H9 (cell line): ENCODE data around the gene CD79B. TPM values are rescaled to one million over a fixed set of nuclear protein-coding genes. Genes with fewer than 3 reads are reported as not detected.

Experiments
- DNase-seq: peaks from one replicate; pipeline ENCODE4 v3.0.0-alpha.2; 2017
- H2AFZ ChIP-seq: one replicate; pipeline ENCODE4 v1.6.1; 2013; ENCODE audit warnings: mild to moderate bottlenecking, low read length, control low read depth, moderate library complexity
- H2AK5ac ChIP-seq: 2 replicates; pipeline ENCODE4 v1.6.1; 2013; ENCODE audit warnings: low read length, control low read depth, mixed read lengths; ENCODE audit not compliant: insufficient read length
- H2BK120ac ChIP-seq: one replicate; pipeline ENCODE4 v1.6.1; 2013; ENCODE audit warnings: low read depth, mild to moderate bottlenecking, low read length, control low read depth, inconsistent platforms; ENCODE audit not compliant: poor library complexity, severe bottlenecking
- H2BK12ac ChIP-seq: 2 replicates; pipeline ENCODE4 v1.6.1; 2013; ENCODE audit warnings: low read length, control low read depth, mixed read lengths, low read depth; ENCODE audit not compliant: insufficient read length
- H2BK15ac ChIP-seq: 2 replicates; pipeline ENCODE4 v1.6.1; 2013; ENCODE audit warnings: low read depth, low read length, control low read depth
- H2BK20ac ChIP-seq: one replicate; pipeline ENCODE4 v1.6.1; 2013; ENCODE audit warnings: low read depth, mild to moderate bottlenecking, low read length, control low read depth, inconsistent platforms; ENCODE audit not compliant: poor library complexity, severe bottlenecking
- H2BK5ac ChIP-seq: 2 replicates; pipeline ENCODE4 v1.6.1; 2013; ENCODE audit warnings: low read length, control low read depth, mixed read lengths; ENCODE audit not compliant: insufficient read length
- H3K14ac ChIP-seq: 2 replicates; pipeline ENCODE4 v1.6.1; 2013; ENCODE audit warnings: low read length, control low read depth; ENCODE audit not compliant: insufficient read depth
- H3K18ac ChIP-seq: 2 replicates; pipeline ENCODE4 v1.6.1; 2013; ENCODE audit warnings: low read depth, mild to moderate bottlenecking, mixed read lengths, low read length, control low read depth; ENCODE audit not compliant: insufficient read length
- H3K23ac ChIP-seq: 2 replicates; pipeline ENCODE4 v1.6.1; 2013; ENCODE audit warnings: low read length, control low read depth, mixed read lengths, low read depth; ENCODE audit not compliant: insufficient read length
- H3K23me2 ChIP-seq: 2 replicates; pipeline ENCODE4 v1.6.1; 2013; ENCODE audit warnings: low read depth, mild to moderate bottlenecking, mixed read lengths, low read length, control low read depth; ENCODE audit not compliant: insufficient read length, poor library complexity, severe bottlenecking
- H3K27ac ChIP-seq: 2 replicates; pipeline ENCODE4 v1.5.1; 2013; ENCODE audit warnings: low read length, control low read depth, mixed read lengths, low read depth; ENCODE audit not compliant: insufficient read length
- H3K27me3 ChIP-seq: 2 replicates; pipeline ENCODE4 v1.6.1; 2013; ENCODE audit warnings: low read length, control low read depth, inconsistent platforms; ENCODE audit not compliant: insufficient read depth
- H3K4ac ChIP-seq: 2 replicates; pipeline ENCODE4 v1.6.1; 2013; ENCODE audit warnings: low read depth, mild to moderate bottlenecking, control low read depth, inconsistent platforms, low read length, moderate library complexity
- H3K4me1 ChIP-seq: 2 replicates; pipeline ENCODE4 v1.6.1; 2013; ENCODE audit warnings: low read length, control low read depth, inconsistent platforms; ENCODE audit not compliant: insufficient read depth
- H3K4me2 ChIP-seq: 2 replicates; pipeline ENCODE4 v1.6.1; 2013; ENCODE audit warnings: low read length, control low read depth, mixed read lengths; ENCODE audit not compliant: insufficient read length, insufficient read depth
- H3K56ac ChIP-seq: 2 replicates; pipeline ENCODE4 v1.6.1; 2013; ENCODE audit warnings: low read depth, mild to moderate bottlenecking, mixed read lengths, low read length, control low read depth; ENCODE audit not compliant: insufficient read length
- H3K79me1 ChIP-seq: 2 replicates; pipeline ENCODE4 v1.6.1; 2013; ENCODE audit warnings: low read depth, mild to moderate bottlenecking, moderate library complexity, low read length, control low read depth, inconsistent platforms; ENCODE audit not compliant: insufficient read depth, poor library complexity, severe bottlenecking
- H3K79me2 ChIP-seq: 2 replicates; pipeline ENCODE4 v1.6.1; 2013; ENCODE audit warnings: low read length, control low read depth, inconsistent platforms; ENCODE audit not compliant: insufficient read depth
- H3K9ac ChIP-seq: 2 replicates; pipeline ENCODE4 v1.6.1; 2013; ENCODE audit warnings: low read length, control low read depth, mixed read lengths; ENCODE audit not compliant: insufficient read length; ENCODE audit errors: extremely low read depth
- H3K9me3 ChIP-seq: one replicate; pipeline ENCODE4 v1.6.1; 2013; ENCODE audit warnings: low read depth, low read length, inconsistent platforms; ENCODE audit not compliant: control insufficient read depth
- H3T11ph ChIP-seq: one replicate; pipeline ENCODE4 v1.6.1; 2013; ENCODE audit warnings: mild to moderate bottlenecking, low read length, control low read depth, inconsistent platforms
- H4K20me1 ChIP-seq: one replicate; pipeline ENCODE4 v1.6.1; 2013; ENCODE audit not compliant: control insufficient read depth, insufficient read length, insufficient read depth
- H4K5ac ChIP-seq: 2 replicates; pipeline ENCODE4 v1.6.1; 2013; ENCODE audit warnings: low read depth, mild to moderate bottlenecking, mixed read lengths, low read length, control low read depth; ENCODE audit not compliant: insufficient read length
- H4K8ac ChIP-seq: replicated peaks from 2 replicates; pipeline ENCODE4 v1.6.1; 2013; ENCODE audit warnings: low read length, control low read depth, mixed read lengths, low read depth; ENCODE audit not compliant: insufficient read length
- H4K91ac ChIP-seq: 2 replicates; pipeline ENCODE4 v1.6.1; 2013; ENCODE audit warnings: low read depth, mild to moderate bottlenecking, moderate library complexity, mixed read lengths, low read length, control low read depth; ENCODE audit not compliant: insufficient read length
- H3K27ac Mint-ChIP-seq, 3 experiments: 2 replicates in 2 of 3; 3 replicates in 1 of 3; pipeline ENCODE4 v1.8.0; 2020 to 2021; ENCODE audit warnings: mixed read lengths in 3 of 3, mild to moderate bottlenecking in 1 of 3, moderate library complexity in 1 of 3
- H3K27me3 Mint-ChIP-seq: 2 replicates; pipeline ENCODE4 v1.8.0; 2021; ENCODE audit warnings: low read depth, mild to moderate bottlenecking, moderate library complexity, mixed read lengths
- H3K36me3 Mint-ChIP-seq, 3 experiments: 2 replicates in 2 of 3; 3 replicates in 1 of 3; pipeline ENCODE4 v1.8.0; 2020 to 2021; ENCODE audit warnings: low read depth in 3 of 3, mixed read lengths in 3 of 3; ENCODE audit not compliant: insufficient read depth in 1 of 3
- H3K4me1 Mint-ChIP-seq, 2 experiments: 2 replicates each; pipeline ENCODE4 v1.8.0; 2020; ENCODE audit warnings: mixed read lengths in 2 of 2
- H3K4me3 Mint-ChIP-seq, 2 experiments: 2 replicates in 1 of 2; 3 replicates in 1 of 2; pipeline ENCODE4 v1.8.0; 2020 to 2021; ENCODE audit warnings: mild to moderate bottlenecking in 2 of 2, mixed read lengths in 2 of 2, moderate library complexity in 1 of 2
- H3K9me3 Mint-ChIP-seq, 2 experiments: 2 replicates in 1 of 2; 3 replicates in 1 of 2; pipeline ENCODE4 v1.8.0; 2020; ENCODE audit warnings: mild to moderate bottlenecking in 2 of 2, mixed read lengths in 2 of 2, moderate library complexity in 1 of 2
- WGBS: extraction: QIAGEN DNeasy Blood & Tissue Kit; methylation state at CpG from one replicate; pipeline ENCODE4 v1.1.7; 2013; ENCODE audit warnings: missing lambda C conversion rate, low lambda C conversion rate, mixed read lengths; ENCODE audit not compliant: insufficient read length; ENCODE audit errors: extremely low coverage; 5-methylcytosine and 5-hydroxymethylcytosine counted together
- total RNA-seq: library from RNA; stranded (reverse); gene quantifications from 2 replicates; pipeline ENCODE4 v1.2.1, GENCODE V29; 2021
- TF ChIP-seq, protein P1 (sequence below): fragments of 200-600 bp; sonication (generic); conservative IDR thresholded peaks from 3 replicates; pipeline ENCODE4 v1.8.0; 2021; ENCODE audit warnings: antibody characterized with exemption, mild to moderate bottlenecking

Gene CD79B
- total RNA-seq, 1 experiment from 2014 or later = 0.96 TPM

DNA sequence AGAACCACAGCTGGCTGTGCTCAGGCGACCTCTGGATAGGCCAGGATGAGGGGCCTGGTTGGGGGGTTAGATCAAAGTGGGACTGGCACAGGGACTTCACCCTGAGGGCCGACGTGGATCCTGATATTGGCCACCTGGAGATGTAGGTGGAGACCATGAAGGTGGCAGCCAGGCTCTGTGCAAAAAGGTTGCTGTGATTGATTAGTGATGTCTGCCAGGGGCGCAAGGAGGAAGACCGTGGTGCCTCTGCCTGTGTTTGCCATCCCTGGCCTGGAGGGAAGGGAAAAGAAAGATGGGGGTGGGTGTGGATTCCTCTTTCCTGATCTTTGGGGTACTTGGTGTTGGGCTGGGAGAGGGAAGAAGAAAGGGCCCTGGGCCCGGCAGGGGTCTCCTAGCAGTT, 41.1 kb upstream of the CD79B start:
- no peak overlapping the region for H4K91ac ChIP-seq
- no peak for DNase-seq
- H4K5ac ChIP-seq = no peak overlapping the region
- H2BK20ac ChIP-seq = no peak overlapping the region
- H2BK5ac ChIP-seq = no peak overlapping the region
- TF ChIP-seq, protein P1, sequence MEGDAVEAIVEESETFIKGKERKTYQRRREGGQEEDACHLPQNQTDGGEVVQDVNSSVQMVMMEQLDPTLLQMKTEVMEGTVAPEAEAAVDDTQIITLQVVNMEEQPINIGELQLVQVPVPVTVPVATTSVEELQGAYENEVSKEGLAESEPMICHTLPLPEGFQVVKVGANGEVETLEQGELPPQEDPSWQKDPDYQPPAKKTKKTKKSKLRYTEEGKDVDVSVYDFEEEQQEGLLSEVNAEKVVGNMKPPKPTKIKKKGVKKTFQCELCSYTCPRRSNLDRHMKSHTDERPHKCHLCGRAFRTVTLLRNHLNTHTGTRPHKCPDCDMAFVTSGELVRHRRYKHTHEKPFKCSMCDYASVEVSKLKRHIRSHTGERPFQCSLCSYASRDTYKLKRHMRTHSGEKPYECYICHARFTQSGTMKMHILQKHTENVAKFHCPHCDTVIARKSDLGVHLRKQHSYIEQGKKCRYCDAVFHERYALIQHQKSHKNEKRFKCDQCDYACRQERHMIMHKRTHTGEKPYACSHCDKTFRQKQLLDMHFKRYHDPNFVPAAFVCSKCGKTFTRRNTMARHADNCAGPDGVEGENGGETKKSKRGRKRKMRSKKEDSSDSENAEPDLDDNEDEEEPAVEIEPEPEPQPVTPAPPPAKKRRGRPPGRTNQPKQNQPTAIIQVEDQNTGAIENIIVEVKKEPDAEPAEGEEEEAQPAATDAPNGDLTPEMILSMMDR = no peak
- no peaks in the 10 kb centered on the region for H3K4me1 ChIP-seq
- H2BK15ac ChIP-seq = no peak overlapping the region
- no peak overlapping the region for H3K56ac ChIP-seq
- Mint-ChIP-seq H3K27ac (no peak overlapping the region; a peak in 1 of 7 replicates), H3K4me3 (peak overlapping the region in 1 of 2 experiments; percentile 49; a peak in 1 of 5 replicates), H3K4me1 (peaks cover 7 to 10% of the 10 kb centered on the region in 2 experiments), H3K9me3 (no peaks in the 10 kb centered on the region), H3K36me3 (no peaks in the 10 kb centered on the region), H3K27me3 (no peaks in the 10 kb centered on the region; the same call in none of the 2 replicates)
- H3K23me2 ChIP-seq = no peaks in the 10 kb centered on the region
- no peaks in the 10 kb centered on the region for H3K79me1 ChIP-seq
- H3K9ac ChIP-seq = no peak overlapping the region
- no peaks in the 10 kb centered on the region for H3K9me3 ChIP-seq
- H3K23ac ChIP-seq = no peak overlapping the region
- H3K27ac ChIP-seq = no peak overlapping the region
- no peak overlapping the region for H3K4me2 ChIP-seq
- H3K14ac ChIP-seq = no peak overlapping the region
- no peak overlapping the region for H3K18ac ChIP-seq
- no peak overlapping the region for H4K8ac ChIP-seq
- no peak overlapping the region for H2BK120ac ChIP-seq
- H3T11ph ChIP-seq = no peak overlapping the region
- H2BK12ac ChIP-seq = no peak overlapping the region
- no peak overlapping the region for H3K4ac ChIP-seq
- no CpG with 5 or more reads among the region's 6 CpGs for WGBS
- H4K20me1 ChIP-seq = no peaks in the 10 kb centered on the region
- no peaks in the 10 kb centered on the region for H3K27me3 ChIP-seq
- H3K79me2 ChIP-seq = no peaks in the 10 kb centered on the region
- no peak overlapping the region for H2AFZ ChIP-seq
- no peak overlapping the region for H2AK5ac ChIP-seq
